Spleen (tissue), 11 donors: Measurements from ENCODE around the gene FGF10. TPM values are rescaled to one million over a fixed set of nuclear protein-coding genes. Genes with fewer than 3 reads are reported as not detected.

ENCODE experiments used
- DNase-seq: peaks from one replicate; pipeline ENCODE4 v3.0.0-alpha.2; 2020
- H3K27ac ChIP-seq, 8 donors: fragments of 200-600 bp; sonication (generic) in 7 of 8; 1 replicate in 4 of 8; 2 replicates in 4 of 8; pipeline versions ENCODE4 v1.5.0 to v1.8.0; 2016 to 2021; ENCODE audit warnings: inconsistent platforms in 4 of 8, mild to moderate bottlenecking in 4 of 8, moderate library complexity in 1 of 8
- H3K27me3 ChIP-seq, 7 donors: fragments of 200-600 bp; sonication (generic) in 6 of 7; replicated peaks in 1 of 7; 1 replicate in 4 of 7; 2 replicates in 3 of 7; pipeline versions ENCODE4 v1.5.0 to v1.8.0; 2016 to 2021; ENCODE audit warnings: inconsistent platforms in 3 of 7, mild to moderate bottlenecking in 1 of 7
- H3K36me3 ChIP-seq, 6 donors: fragments of 200-600 bp; sonication (generic) in 5 of 6; 1 replicate in 4 of 6; 2 replicates in 2 of 6; pipeline versions ENCODE4 v1.5.0 to v1.8.0; 2016 to 2021; ENCODE audit warnings: inconsistent platforms in 2 of 6
- H3K4me1 ChIP-seq, 6 donors: fragments of 200-600 bp; sonication (generic) in 5 of 6; 1 replicate in 3 of 6; 2 replicates in 3 of 6; pipeline versions ENCODE4 v1.5.0 to v1.8.0; 2016 to 2021; ENCODE audit warnings: inconsistent platforms in 3 of 6
- H3K4me3 ChIP-seq, 8 donors: fragments of 200-600 bp; sonication (generic) in 7 of 8; 1 replicate in 4 of 8; 2 replicates in 4 of 8; pipeline versions ENCODE4 v1.5.0 to v1.8.0; 2016 to 2021; ENCODE audit warnings: inconsistent platforms in 4 of 8, mild to moderate bottlenecking in 4 of 8, moderate library complexity in 2 of 8
- H3K9me3 ChIP-seq, 8 donors: fragments of 200-600 bp; sonication (generic) in 7 of 8; 1 replicate in 4 of 8; 2 replicates in 4 of 8; pipeline versions ENCODE4 v1.5.0 to v1.8.0; 2016 to 2021; ENCODE audit warnings: inconsistent platforms in 4 of 8
- CTCF ChIP-seq, 11 experiments: fragments of 200-600 bp in 7 of 11; fragments of 450-650 bp in 4 of 11; sonication (generic) in 4 of 11; IDR thresholded peaks in 8 of 11; conservative IDR thresholded peaks in 3 of 11; 1 replicate in 7 of 11; 2 replicates in 4 of 11; pipeline versions ENCODE4 v1.4.0 to v1.8.0; 2016 to 2021; ENCODE audit warnings: antibody characterized with exemption in 11 of 11, inconsistent platforms in 4 of 11, mild to moderate bottlenecking in 1 of 11
- POLR2A ChIP-seq, 3 donors: fragments of 450-650 bp; IDR thresholded peaks; one replicate each; pipeline ENCODE4 v1.5.1; 2017; ENCODE audit warnings: antibody characterized with exemption in 3 of 3, mild to moderate bottlenecking in 1 of 3
- POLR2AphosphoS5 ChIP-seq, 3 donors: sonication (generic); formaldehyde crosslinking; IDR thresholded peaks; one replicate each; pipeline ENCODE4 v1.5.1; 2017; ENCODE audit warnings: antibody characterized with exemption in 3 of 3
- WGBS, 5 donors: extraction: QIAGEN DNeasy Blood & Tissue Kit in 3 of 5; methylation state at CpG; one replicate each; pipeline versions ENCODE4 v1.1.5 to v1.1.7; 2013 to 2018; 5-methylcytosine and 5-hydroxymethylcytosine counted together
- intact Hi-C: fragments of 100-400 bp; cut with DNase I; formaldehyde crosslinking; loops from one replicate; pipeline ENCODE4 v1.15.0; 2023; ENCODE audit warnings: low total_unique reads
- polyA plus RNA-seq, 3 donors: library from polyadenylated mRNA; stranded (reverse); fragments of 200-250 nt; gene quantifications; one replicate each; pipeline ENCODE4 v1.2.1, GENCODE V29; 2013
- total RNA-seq, 7 donors: library from RNA; depleted of rRNA in 3 of 7; stranded (reverse); fragments of >200 nt in 3 of 7; fragmentation: NEBNext Ultra II Directional in 4 of 7; extraction: Animal tissue kit (Norgen Biotek cat#: 25700) in 4 of 7; gene quantifications; one replicate each; pipeline versions ENCODE4 v1.1.0 to v1.2.1, GENCODE V29; 2016 to 2021
- donor health status: healthy with polysubstance abuse.
- donor health status: DM: no; HTN: no; CAD: no; lungs with moderate emphysema.
- donor health status: DM: no; HTN: no; CAD: no.
- donor health status: Bipolar disorder and iron deficiency.
- donor health status: healthy.
- donor health status: DM: no; HTN: no; CAD: no.
- donor health status: DM: yes; HTN: yes; CAD: no.

Gene FGF10
- total and polyA plus RNA-seq, 10 donors, result 0.03 to 0.22 TPM; not detected in 8

GRCh38 chr5:44318883-44319282 lies 70.3 kb downstream of the FGF10 start:
- Histone ChIP-seq H3K36me3 (no peaks in the 10 kb centered on the region), H3K9me3 (no peaks in the 10 kb centered on the region), H3K4me3 (no peak overlapping the region), H3K27ac (no peak overlapping the region), H3K27me3 (no peaks in the 10 kb centered on the region), H3K4me1 (no peaks in the 10 kb centered on the region)
- DNase-seq, result no peak
- WGBS, 5 donors, result 75 to 87% (median 83%) methylated on average over 2 of the region's 2 CpGs
- TF ChIP-seq CTCF (IDR thresholded peaks at IDR 0.05 in 8 of 11, conservative IDR thresholded peaks at IDR 0.05 in 3 of 11) (no peak), POLR2A (IDR thresholded peaks at IDR 0.05) (no peak), POLR2AphosphoS5 (IDR thresholded peaks at IDR 0.05) (no peak)
- intact Hi-C loops, result no loop called here

GRCh38 chr5:44312374-44312773 lies 76.8 kb downstream of the FGF10 start:
- intact Hi-C loops, result no loop called here
- Histone ChIP-seq H3K27me3 (no peaks in the 10 kb centered on the region), H3K36me3 (no peaks in the 10 kb centered on the region), H3K4me3 (no peak overlapping the region), H3K9me3 (no peaks in the 10 kb centered on the region), H3K27ac (no peak overlapping the region), H3K4me1 (no peaks in the 10 kb centered on the region)
- 51 to 76% (median 65%) methylated on average over 1 of the region's 1 CpG for WGBS, 5 donors
- no peak for DNase-seq
- TF ChIP-seq POLR2AphosphoS5 (IDR thresholded peaks at IDR 0.05) (no peak), CTCF (IDR thresholded peaks at IDR 0.05 in 8 of 11, conservative IDR thresholded peaks at IDR 0.05 in 3 of 11) (no peak), POLR2A (IDR thresholded peaks at IDR 0.05) (no peak)

- H3K27ac ChIP-seq, result no peak overlapping the region
- no peaks in the 10 kb centered on the region for H3K27me3 ChIP-seq
- no peaks in the 10 kb centered on the region for H3K36me3 ChIP-seq
- no peaks in the 10 kb centered on the region for H3K9me3 ChIP-seq
- intact Hi-C loops, result no loop called here
- WGBS, 5 donors, result 67 to 89% (median 74%) methylated on average over 1 of the region's 1 CpG
- no peak for DNase-seq
- no peaks in the 10 kb centered on the region for H3K4me1 ChIP-seq
- no peak overlapping the region for H3K4me3 ChIP-seq
- TF ChIP-seq POLR2AphosphoS5 (IDR thresholded peaks at IDR 0.05) (no peak), CTCF (IDR thresholded peaks at IDR 0.05 in 8 of 11, conservative IDR thresholded peaks at IDR 0.05 in 3 of 11) (no peak), POLR2A (IDR thresholded peaks at IDR 0.05) (no peak)
Measured at GRCh38 chr5:44300551-44300950, 88.7 kb downstream of the FGF10 start.

- Histone ChIP-seq H3K36me3 (no peaks in the 10 kb centered on the region), H3K4me1 (no peaks in the 10 kb centered on the region), H3K27ac (no peak overlapping the region), H3K4me3 (no peak overlapping the region), H3K27me3 (no peaks in the 10 kb centered on the region), H3K9me3 (no peaks in the 10 kb centered on the region)
- TF ChIP-seq POLR2AphosphoS5 (IDR thresholded peaks at IDR 0.05), result no peak
- TF ChIP-seq CTCF (IDR thresholded peaks at IDR 0.05 in 8 of 11, conservative IDR thresholded peaks at IDR 0.05 in 3 of 11), result no peak
- TF ChIP-seq POLR2A (IDR thresholded peaks at IDR 0.05), result no peak
- intact Hi-C loops, result no loop called here
- no peak for DNase-seq
- WGBS, 5 donors, result 68 to 85% (median 74%) methylated on average over 4 of the region's 4 CpGs
Measured at GRCh38 chr5:44299394-44299793, 89.8 kb downstream of the FGF10 start.
